AG20443 (cell line): Measurements from ENCODE around the gene KLHL34.

Experiments
- DNase-seq: peaks from one replicate; pipeline ENCODE4 v3.0.0; 2012; ENCODE audit warnings: low spot score, mixed read lengths

KLHL34 gene

GRCh38 chrX:21658152-21658737 is at the start of gene KLHL34:
KLHL34 (minus strand) TSS chrX:21658330; CDS start chrX:21657788, 542 bp downstream.
- DNase-seq = peak; percentile 20

- no peak for DNase-seq
These were observed 47.1 kb upstream of the KLHL34 start for GRCh38 chrX:21705225-21705624.

DNA sequence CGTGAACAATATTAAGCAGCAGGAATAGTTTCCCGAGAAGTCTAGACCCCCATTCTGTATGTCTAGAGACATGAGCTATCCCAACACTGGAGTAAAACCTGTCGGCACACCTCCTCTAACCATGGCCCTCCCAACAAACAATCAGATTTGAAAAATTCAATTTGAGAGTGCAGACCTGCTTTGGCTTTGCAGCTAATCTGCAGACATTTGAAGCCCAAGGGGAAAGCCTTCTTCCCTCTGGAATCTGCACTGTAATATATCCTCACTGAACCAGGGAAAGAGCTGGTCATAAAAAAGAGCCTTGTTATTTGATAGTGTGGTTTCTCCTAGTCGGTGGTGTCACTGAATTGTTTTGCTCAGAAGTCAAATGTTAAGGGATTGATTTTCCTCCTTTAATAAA is 44.6 kb upstream of the KLHL34 start:
- DNase-seq = no peak

GRCh38 chrX:21700967-21701366 is 42.8 kb upstream of the KLHL34 start:
- no peak for DNase-seq

DNA sequence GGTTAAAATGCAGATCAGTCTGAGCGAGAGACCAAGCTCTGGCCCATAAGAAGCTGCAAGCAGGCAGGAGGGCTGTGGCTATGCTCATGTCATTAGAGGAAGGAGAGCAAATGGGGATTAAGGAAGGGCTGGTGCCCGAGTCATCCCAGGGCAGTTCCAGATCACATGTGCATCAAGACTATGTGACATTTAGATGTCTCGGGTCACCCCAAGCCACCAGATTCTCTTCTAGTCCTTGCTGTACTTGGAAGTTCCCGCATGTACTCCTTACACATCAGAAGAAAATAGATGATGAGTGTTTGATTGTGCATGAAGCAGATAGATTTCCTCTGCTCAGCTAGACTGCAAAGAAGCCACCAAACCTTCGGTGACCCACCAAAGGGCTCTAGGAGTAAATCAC is 42.1 kb upstream of the KLHL34 start:
- no peak for DNase-seq

DNA sequence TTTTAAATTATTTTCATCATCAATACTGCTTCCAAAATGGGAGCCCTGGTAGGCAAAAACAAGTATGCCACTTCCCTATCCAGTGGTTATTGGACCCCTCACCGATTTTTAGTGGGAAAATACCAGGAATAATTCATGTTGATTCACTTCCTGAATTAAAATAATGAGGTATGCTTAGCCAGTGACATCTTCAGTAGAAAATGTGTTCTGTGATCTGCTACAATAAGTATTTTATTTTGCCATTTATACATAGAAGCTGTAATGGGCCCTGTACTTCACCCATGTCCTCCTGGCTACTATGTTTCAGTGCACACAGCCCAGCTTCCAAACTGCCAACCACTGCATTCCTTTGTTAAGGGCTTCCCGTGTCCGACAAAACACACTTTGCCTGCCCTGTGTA is 41.0 kb upstream of the KLHL34 start:
- no peak for DNase-seq

- DNase-seq = no peak
These were observed 40.1 kb upstream of the KLHL34 start for GRCh38 chrX:21698272-21698671.

DNA sequence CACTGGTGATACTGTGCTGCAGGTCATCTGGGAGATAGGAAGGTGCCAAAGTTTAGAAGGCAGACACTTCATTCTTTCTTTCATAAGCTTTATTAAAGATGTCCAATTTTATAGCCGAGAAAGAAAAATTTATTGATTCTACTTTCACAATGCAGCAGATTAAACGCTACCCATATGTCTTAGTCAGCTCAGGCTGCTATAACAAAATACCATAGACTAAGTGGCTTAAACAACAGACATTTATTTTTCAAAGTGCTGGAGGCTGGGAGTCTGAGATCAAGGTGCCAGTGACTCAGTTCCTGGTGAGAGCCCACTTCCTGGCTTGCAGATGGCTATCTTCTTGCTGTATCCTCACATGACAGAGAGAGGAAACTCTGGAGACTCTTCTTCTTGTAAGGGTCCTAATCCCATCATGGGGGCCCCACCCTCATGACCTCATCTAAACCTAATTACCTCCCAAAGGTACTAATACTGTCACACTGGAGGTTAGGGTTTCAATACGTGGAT is 33.4 kb upstream of the KLHL34 start:
- no peak for DNase-seq

- DNase-seq = peak; percentile 11
These were observed 25.8 kb upstream of the KLHL34 start for GRCh38 chrX:21683941-21684340.

- DNase-seq = no peak
These were observed 20.0 kb upstream of the KLHL34 start for GRCh38 chrX:21678048-21678612.

- no peak for DNase-seq
These were observed 17.8 kb upstream of the KLHL34 start for GRCh38 chrX:21675931-21676330.

DNA sequence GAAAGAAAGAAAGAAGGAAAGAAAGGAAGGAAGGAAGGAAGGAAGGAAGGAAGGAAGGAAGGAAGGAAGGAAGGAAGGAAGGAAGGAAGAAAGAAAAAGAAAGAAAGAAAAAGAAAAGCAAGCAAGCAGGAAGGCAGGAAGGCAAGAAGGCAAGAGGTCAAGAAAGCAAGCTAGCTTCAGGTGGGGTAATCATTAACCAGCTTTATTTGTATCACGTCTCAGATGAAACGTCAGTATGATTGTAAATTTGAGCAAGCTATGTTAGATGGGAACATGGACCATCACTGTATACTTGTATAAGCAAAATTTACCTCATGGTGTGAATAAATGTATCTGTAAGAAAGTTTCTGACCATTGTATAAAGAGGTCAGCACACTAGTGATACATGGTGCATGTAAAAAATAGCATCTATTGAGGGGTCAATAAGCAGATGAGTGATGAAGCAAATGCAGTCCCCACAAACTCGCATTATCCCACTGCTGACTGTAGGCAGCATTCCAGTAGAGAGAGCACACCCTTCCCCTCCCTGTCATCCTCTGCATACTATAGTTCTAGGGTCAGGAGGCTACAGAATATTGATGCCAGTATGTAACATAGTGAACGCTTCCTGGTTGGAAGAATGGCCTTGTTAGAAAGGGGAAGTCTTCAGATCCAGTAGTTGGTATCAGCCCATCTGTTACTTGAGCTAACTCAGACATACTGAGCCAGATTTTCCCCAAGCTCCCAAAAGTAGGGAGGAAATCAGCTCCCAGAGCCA is 16.5 kb upstream of the KLHL34 start:
- no peak for DNase-seq

DNA sequence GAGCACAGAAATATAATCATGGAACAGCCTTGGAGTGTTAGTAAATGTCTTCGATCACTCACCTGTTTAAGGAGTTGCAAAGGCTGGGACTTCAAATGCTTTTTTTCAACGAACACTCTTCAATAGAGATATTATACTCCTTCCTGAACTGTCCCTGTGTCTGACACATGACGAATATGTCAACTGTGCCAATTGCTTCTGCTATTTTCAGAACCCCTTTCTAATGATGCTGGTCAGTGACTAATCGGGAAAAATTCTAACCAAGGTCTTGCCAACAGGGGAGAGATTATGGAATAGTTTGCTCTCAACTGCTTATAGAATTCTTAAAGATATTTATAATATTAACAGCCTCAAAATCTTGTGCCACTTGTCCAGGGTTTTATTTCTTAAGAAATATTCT is 8.5 kb upstream of the KLHL34 start:
- DNase-seq = no peak

- no peak for DNase-seq
These were observed 8.1 kb upstream of the KLHL34 start for GRCh38 chrX:21666252-21666651.

GRCh38 chrX:21662761-21663160 is 4.6 kb upstream of the KLHL34 start:
- DNase-seq = no peak

- no peak for DNase-seq
These were observed 3.2 kb upstream of the KLHL34 start for GRCh38 chrX:21661316-21661715.

- DNase-seq = no peak
These were observed 2.0 kb upstream of the KLHL34 start for GRCh38 chrX:21660156-21660555.

DNA sequence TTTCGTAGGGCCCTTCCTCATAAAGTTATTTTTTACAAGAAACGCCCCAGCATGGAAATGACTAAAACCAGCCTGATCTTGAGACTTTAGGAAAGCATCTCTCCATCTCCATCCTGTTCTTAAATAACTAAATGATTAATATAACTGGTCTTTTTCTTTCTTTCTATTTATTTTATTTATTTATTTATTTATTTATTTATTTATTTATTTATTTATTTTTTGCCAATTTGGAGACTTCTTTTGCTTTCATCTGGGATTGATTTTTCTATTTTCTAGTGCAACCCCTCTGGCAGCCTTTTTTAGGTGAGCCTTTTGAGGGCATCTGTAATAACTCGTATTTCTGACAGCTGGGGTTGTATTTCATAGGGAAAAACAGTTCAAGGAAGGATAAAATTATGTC is 1.2 kb upstream of the KLHL34 start:
- DNase-seq = no peak

- DNase-seq = no peak
These were observed 616 bp upstream of the KLHL34 start for GRCh38 chrX:21658746-21659145.

GRCh38 chrX:21657318-21658151 is 595 bp downstream of the KLHL34 start:
- DNase-seq = no peak

GRCh38 chrX:21656587-21657317 is 1.4 kb downstream of the KLHL34 start:
- no peak for DNase-seq
